Measurements from ENCODE around the gene CHORDC1.

DNA sequence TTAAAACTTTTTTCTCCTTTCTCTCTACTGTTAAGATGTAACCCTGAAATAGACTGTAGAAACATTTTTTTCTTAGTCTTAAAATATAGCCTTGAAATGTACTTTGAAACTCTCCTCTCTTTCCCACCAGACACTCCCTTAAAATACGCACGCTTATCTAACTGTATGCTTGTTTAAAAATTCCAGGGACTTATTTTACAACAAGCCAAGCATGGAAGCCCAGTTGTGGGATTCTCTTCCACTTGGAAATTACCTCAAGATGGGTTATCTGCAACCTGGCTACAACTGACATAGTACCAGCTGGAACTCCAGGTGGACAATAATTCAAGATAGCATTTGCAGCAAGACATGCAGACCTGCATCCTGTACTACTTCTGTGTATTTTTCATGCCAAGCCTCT lies 12.1 kb upstream of the CHORDC1 start:
- TF ChIP-seq, protein P1, sequence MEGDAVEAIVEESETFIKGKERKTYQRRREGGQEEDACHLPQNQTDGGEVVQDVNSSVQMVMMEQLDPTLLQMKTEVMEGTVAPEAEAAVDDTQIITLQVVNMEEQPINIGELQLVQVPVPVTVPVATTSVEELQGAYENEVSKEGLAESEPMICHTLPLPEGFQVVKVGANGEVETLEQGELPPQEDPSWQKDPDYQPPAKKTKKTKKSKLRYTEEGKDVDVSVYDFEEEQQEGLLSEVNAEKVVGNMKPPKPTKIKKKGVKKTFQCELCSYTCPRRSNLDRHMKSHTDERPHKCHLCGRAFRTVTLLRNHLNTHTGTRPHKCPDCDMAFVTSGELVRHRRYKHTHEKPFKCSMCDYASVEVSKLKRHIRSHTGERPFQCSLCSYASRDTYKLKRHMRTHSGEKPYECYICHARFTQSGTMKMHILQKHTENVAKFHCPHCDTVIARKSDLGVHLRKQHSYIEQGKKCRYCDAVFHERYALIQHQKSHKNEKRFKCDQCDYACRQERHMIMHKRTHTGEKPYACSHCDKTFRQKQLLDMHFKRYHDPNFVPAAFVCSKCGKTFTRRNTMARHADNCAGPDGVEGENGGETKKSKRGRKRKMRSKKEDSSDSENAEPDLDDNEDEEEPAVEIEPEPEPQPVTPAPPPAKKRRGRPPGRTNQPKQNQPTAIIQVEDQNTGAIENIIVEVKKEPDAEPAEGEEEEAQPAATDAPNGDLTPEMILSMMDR (IDR thresholded peaks at IDR 0.05; ENCODE audit: insufficient read depth, low read length), result no peak
- TF ChIP-seq POLR2AphosphoS5 (IDR thresholded peaks at IDR 0.05; ENCODE audit: low read depth), result no peak
- TF ChIP-seq, protein P2, sequence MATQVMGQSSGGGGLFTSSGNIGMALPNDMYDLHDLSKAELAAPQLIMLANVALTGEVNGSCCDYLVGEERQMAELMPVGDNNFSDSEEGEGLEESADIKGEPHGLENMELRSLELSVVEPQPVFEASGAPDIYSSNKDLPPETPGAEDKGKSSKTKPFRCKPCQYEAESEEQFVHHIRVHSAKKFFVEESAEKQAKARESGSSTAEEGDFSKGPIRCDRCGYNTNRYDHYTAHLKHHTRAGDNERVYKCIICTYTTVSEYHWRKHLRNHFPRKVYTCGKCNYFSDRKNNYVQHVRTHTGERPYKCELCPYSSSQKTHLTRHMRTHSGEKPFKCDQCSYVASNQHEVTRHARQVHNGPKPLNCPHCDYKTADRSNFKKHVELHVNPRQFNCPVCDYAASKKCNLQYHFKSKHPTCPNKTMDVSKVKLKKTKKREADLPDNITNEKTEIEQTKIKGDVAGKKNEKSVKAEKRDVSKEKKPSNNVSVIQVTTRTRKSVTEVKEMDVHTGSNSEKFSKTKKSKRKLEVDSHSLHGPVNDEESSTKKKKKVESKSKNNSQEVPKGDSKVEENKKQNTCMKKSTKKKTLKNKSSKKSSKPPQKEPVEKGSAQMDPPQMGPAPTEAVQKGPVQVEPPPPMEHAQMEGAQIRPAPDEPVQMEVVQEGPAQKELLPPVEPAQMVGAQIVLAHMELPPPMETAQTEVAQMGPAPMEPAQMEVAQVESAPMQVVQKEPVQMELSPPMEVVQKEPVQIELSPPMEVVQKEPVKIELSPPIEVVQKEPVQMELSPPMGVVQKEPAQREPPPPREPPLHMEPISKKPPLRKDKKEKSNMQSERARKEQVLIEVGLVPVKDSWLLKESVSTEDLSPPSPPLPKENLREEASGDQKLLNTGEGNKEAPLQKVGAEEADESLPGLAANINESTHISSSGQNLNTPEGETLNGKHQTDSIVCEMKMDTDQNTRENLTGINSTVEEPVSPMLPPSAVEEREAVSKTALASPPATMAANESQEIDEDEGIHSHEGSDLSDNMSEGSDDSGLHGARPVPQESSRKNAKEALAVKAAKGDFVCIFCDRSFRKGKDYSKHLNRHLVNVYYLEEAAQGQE (IDR thresholded peaks at IDR 0.05; ENCODE audit: insufficient replicate concordance, low read depth), result no peak
- no peak for TF ChIP-seq SPI1 (IDR thresholded peaks at IDR 0.05; ENCODE audit: borderline replicate concordance, low read depth)
- no peak for TF ChIP-seq GABPA (IDR thresholded peaks at IDR 0.05; ENCODE audit: low read depth)

All from HL-60 (cell line).